HCT116 (cell line): ENCODE results near the gene FAM90A1. TPM values are rescaled to one million over a fixed set of nuclear protein-coding genes. Genes with fewer than 3 reads are reported as not detected.
"Not testable (repeated sequence)": the region's sequence is repeated elsewhere in the genome, so short reads cannot be mapped to it uniquely, and the experiment has no call there.

ENCODE experiments used
- ATAC-seq: fragments of 200-7000 bp; cut with Tn5 transposase; 2 replicates; pipeline ENCODE4 v1.9.1; 2020; ENCODE audit warnings: mild to moderate bottlenecking, moderate library complexity
- BruUV-seq: library from RNA; stranded (reverse); fragments of 400-500 nt; replicated peaks from 2 replicates; lab custom pipeline; 2021; lab: Mats Ljungman, UMichigan
- CTCF ChIA-PET: fragments of 300-600 bp; sonication (Branson Sonifier 250); formaldehyde crosslinking; loops from one replicate; lab custom pipeline; 2021; ENCODE audit warnings: antibody characterized with exemption; lab: Charles Lee
- POLR2A ChIA-PET: fragments of 300-600, 350-600 bp; sonication (Branson Sonifier 250); formaldehyde crosslinking; loops from one replicate; lab custom pipeline; 2021; ENCODE audit warnings: antibody characterized with exemption; lab: Charles Lee
- RAD21 ChIA-PET, 2 experiments: fragments of 300-600 bp; sonication (Branson Sonifier 250); formaldehyde crosslinking; loops; one replicate each; lab custom pipeline; 2023; ENCODE audit warnings: low total read pairs in 2 of 2; ENCODE audit not compliant: uncharacterized antibody in 2 of 2, unreplicated experiment in 2 of 2, low non-redundant PET in 1 of 2; lab: Charles Lee
- DNase-seq: peaks from one replicate; pipeline ENCODE4 v3.0.0-alpha.2; 2010; ENCODE audit warnings: low read depth, low spot score
- H2AFZ ChIP-seq: fragments of 200-600 bp; shearing (Covaris generic), sonication (generic); 2 replicates; pipeline ENCODE4 v1.6.1; 2017; ENCODE audit warnings: low read depth, mixed run types, mixed read lengths, antibody characterized with exemption, low read length; ENCODE audit not compliant: poor library complexity, severe bottlenecking
- H3K27ac ChIP-seq: 2 replicates; pipeline ENCODE4 v1.5.1; 2012; ENCODE audit warnings: low read depth, low read length
- H3K27me3 ChIP-seq: fragments of 200-600 bp; sonication (generic); 2 replicates; pipeline ENCODE4 v1.6.1; 2016; ENCODE audit warnings: mixed run types, low read length, mixed read lengths; ENCODE audit not compliant: insufficient read depth
- H3K36me3 ChIP-seq, 2 experiments: fragments of 200-500 bp in 1 of 2; fragments of 200-600 bp in 1 of 2; sonication (Bioruptor generic) in 1 of 2; sonication (generic) in 1 of 2; 2 replicates each; pipeline versions ENCODE4 v1.5.1 to v1.6.1; 2014 to 2016; ENCODE audit warnings: low read length in 2 of 2, inconsistent platforms in 1 of 2, mixed read lengths in 1 of 2, mixed run types in 1 of 2; ENCODE audit not compliant: insufficient read depth in 2 of 2, control insufficient read depth in 1 of 2
- H3K4me1 ChIP-seq, 2 experiments: fragments of 200-600 bp in 1 of 2; sonication (generic) in 1 of 2; 2 replicates each; pipeline versions ENCODE4 v1.5.1 to v1.6.1; 2012 to 2017; ENCODE audit warnings: low read length in 2 of 2, inconsistent platforms in 1 of 2, mild to moderate bottlenecking in 1 of 2, mixed read lengths in 1 of 2, mixed run types in 1 of 2, moderate library complexity in 1 of 2; ENCODE audit not compliant: insufficient read depth in 2 of 2, control insufficient read depth in 1 of 2
- H3K4me2 ChIP-seq: fragments of 200-600 bp; sonication (generic); 2 replicates; pipeline ENCODE4 v1.6.1; 2017; ENCODE audit warnings: mixed run types, low read length, mixed read lengths
- H3K4me3 ChIP-seq, 2 experiments: fragments of 200-600 bp in 1 of 2; sonication (generic) in 1 of 2; replicated peaks in 1 of 2; 2 replicates each; pipeline ENCODE4 v1.5.1; 2011 to 2016; ENCODE audit warnings: low read length in 2 of 2, control low read depth in 1 of 2, low read depth in 1 of 2, mild to moderate bottlenecking in 1 of 2, mixed read lengths in 1 of 2, mixed run types in 1 of 2
- H3K79me2 ChIP-seq: fragments of 200-600 bp; sonication (generic); 2 replicates; pipeline ENCODE4 v1.6.1; 2017; ENCODE audit warnings: mild to moderate bottlenecking, mixed run types, low read length, moderate library complexity, mixed read lengths; ENCODE audit not compliant: insufficient read depth
- H3K9ac ChIP-seq: fragments of 200-600 bp; sonication (generic); 2 replicates; pipeline ENCODE4 v1.6.1; 2016; ENCODE audit warnings: low read length, mixed read lengths
- H3K9me2 ChIP-seq: fragments of 200-600 bp; sonication (generic), shearing (Covaris generic); 2 replicates; pipeline ENCODE4 v1.6.1; 2017; ENCODE audit warnings: mixed run types, mild to moderate bottlenecking, moderate library complexity; ENCODE audit not compliant: insufficient read depth
- H3K9me3 ChIP-seq, 2 experiments: fragments of 200-500 bp in 1 of 2; fragments of 200-600 bp in 1 of 2; sonication (Bioruptor generic) in 1 of 2; sonication (generic) in 1 of 2; 2 replicates each; pipeline ENCODE4 v1.6.1; 2014 to 2017; ENCODE audit warnings: low read length in 2 of 2, mixed read lengths in 2 of 2, inconsistent platforms in 1 of 2, low read depth in 1 of 2, mild to moderate bottlenecking in 1 of 2, mixed run types in 1 of 2, moderate library complexity in 1 of 2; ENCODE audit not compliant: control insufficient read depth in 1 of 2, insufficient read depth in 1 of 2
- H4K20me1 ChIP-seq: fragments of 200-600 bp; sonication (generic), shearing (Covaris generic); 2 replicates; pipeline ENCODE4 v1.6.1; 2017; ENCODE audit warnings: mixed run types, mild to moderate bottlenecking, moderate library complexity; ENCODE audit not compliant: insufficient read depth
- CEBPB ChIP-seq: IDR thresholded peaks from 2 replicates; pipeline ENCODE4 v1.6.1; 2012; ENCODE audit warnings: low read depth
- intact Hi-C: fragments of 100-400 bp; cut with micrococcal nuclease; formaldehyde crosslinking; loops from 2 replicates; pipeline ENCODE4 v1.10.0; 2022
- total RNA-seq: library from RNA; stranded (reverse); gene quantifications from one replicate; pipeline ENCODE4 v1.2.1, GENCODE V29; 2021; ENCODE audit not compliant: unreplicated experiment

The FAM90A1 gene
- total RNA-seq, 1 experiment from 2014 or later, result 0.64 TPM

DNA sequence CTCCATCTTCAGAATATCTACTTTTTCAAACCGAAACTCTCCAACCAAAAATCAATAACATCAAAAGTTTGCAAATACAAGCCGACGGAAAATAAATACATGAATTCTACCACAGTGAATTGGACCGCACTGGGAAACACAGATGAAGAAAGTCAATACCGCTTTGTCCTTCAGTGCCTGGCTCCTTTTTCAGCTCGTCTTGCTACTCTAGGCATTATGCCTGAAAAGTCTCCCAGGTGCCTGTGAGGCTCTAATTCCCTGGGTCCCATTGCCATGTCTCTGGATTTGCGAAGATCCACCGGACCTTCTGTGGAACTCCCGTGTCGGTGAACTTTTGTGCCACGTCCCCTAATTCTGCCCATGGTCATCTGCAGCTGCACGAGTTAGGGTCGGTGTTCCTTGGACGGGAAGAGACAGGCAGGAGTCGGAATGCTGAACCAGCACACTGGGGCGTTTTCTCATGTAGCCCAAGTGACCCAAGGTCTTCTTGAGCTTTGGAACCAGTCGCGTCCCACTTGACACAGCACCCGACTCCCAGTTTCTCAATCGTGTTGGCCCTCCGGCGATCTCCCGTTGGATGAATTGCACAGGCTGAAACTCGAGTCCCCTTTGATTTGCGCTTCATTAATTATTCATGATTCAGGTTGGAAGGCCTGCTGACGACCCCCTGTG is 8.6 kb downstream of the FAM90A1 start:
- H3K27me3 ChIP-seq, H3K4me1 ChIP-seq, H3K79me2 ChIP-seq, H3K9me3 ChIP-seq, H3K4me2 ChIP-seq, BruUV-seq, ATAC-seq, H4K20me1 ChIP-seq, H2AFZ ChIP-seq, DNase-seq, intact Hi-C loops, H3K9me2 ChIP-seq, H3K9ac ChIP-seq, RAD21 ChIA-PET, H3K36me3 ChIP-seq, POLR2A ChIA-PET, H3K4me3 ChIP-seq, H3K27ac ChIP-seq, CTCF ChIA-PET: not testable (repeated sequence)

DNA sequence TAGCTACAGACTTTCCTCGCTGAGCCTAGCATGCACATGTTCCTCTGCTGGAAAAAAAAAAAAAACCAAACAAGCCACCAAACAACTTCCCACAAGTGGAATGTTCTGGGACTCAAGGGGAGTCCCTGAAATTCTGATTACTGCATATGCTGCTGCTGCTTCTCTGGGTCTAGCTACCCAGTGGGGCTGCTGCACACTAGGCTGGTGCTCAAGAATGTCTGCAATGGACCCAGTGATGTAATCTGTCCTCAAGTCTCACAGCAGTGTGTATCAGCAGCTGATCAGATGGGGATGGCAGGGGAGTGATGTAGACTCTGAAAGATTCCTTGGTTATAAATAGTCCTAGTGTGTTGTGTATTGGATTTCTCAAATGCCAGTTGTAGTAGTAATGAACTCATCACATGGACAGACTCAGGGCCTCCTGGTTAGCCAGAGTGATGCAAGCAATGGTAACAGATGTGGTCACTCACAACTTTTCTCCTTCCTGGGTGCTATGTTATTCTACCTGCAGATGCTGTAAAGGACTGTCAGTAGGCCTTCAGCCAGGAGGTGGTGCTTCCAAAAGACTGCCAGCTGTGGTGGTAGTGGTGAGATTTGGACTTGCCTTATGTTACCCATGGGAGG is 29.6 kb downstream of the FAM90A1 start:
- H3K9ac ChIP-seq, H3K79me2 ChIP-seq, H3K27me3 ChIP-seq, H4K20me1 ChIP-seq, H3K27ac ChIP-seq, H2AFZ ChIP-seq, H3K9me2 ChIP-seq, ATAC-seq, POLR2A ChIA-PET, H3K9me3 ChIP-seq, H3K36me3 ChIP-seq, H3K4me2 ChIP-seq, intact Hi-C loops, DNase-seq, BruUV-seq, H3K4me1 ChIP-seq, RAD21 ChIA-PET, CTCF ChIA-PET, H3K4me3 ChIP-seq: not testable (repeated sequence)
- TF ChIP-seq CEBPB, result peak; percentile 47; the same call in 1 of the 2 replicates
